HG03558 (cell line): ENCODE measurements around the gene MUTYH.
A peak's percentile ranks its signal among the peaks of the same experiment; 100 is the strongest.
"Not testable (repeated sequence)": the region's sequence is repeated elsewhere in the genome, so short reads cannot be mapped to it uniquely, and the experiment has no call there.

Source experiments
- ATAC-seq: cut with Tn5 transposase; IDR thresholded peaks from one replicate; pipeline ENCODE4 v1.9.1; 2021; ENCODE audit warnings: moderate number of reproducible peaks; ENCODE audit not compliant: unreplicated experiment; ENCODE audit errors: extremely low read depth

MUTYH gene

GRCh38 chr1:45339789-45340558, at the start of gene MUTYH, which contains the start of gene TOE1:
Gene MUTYH (minus strand): TSS chr1:45340440. CDS start chr1:45334505, 5,935 bp downstream.
Gene TOE1 (plus strand): TSS chr1:45340170. CDS start chr1:45340253, 83 bp downstream.
- peak; percentile 40 for ATAC-seq

- no peak for ATAC-seq
These were observed 46.0 kb upstream of the MUTYH start for GRCh38 chr1:45386219-45386618.

- no peak for ATAC-seq
These were observed 45.1 kb upstream of the MUTYH start for GRCh38 chr1:45385302-45385701.

GRCh38 chr1:45384213-45384612, 44.0 kb upstream of the MUTYH start:
- ATAC-seq = not testable (repeated sequence)

- no peak for ATAC-seq
These were observed 43.0 kb upstream of the MUTYH start for GRCh38 chr1:45383191-45383590.

- no peak for ATAC-seq
These were observed 41.0 kb upstream of the MUTYH start for GRCh38 chr1:45381243-45381642.

GRCh38 chr1:45380730-45381129, 40.5 kb upstream of the MUTYH start:
- no peak for ATAC-seq

GRCh38 chr1:45380125-45380524, 39.9 kb upstream of the MUTYH start:
- no peak for ATAC-seq

GRCh38 chr1:45379524-45379923, 39.3 kb upstream of the MUTYH start:
- no peak for ATAC-seq

- no peak for ATAC-seq
These were observed 37.9 kb upstream of the MUTYH start for GRCh38 chr1:45378184-45378583.

- no peak for ATAC-seq
These were observed 35.2 kb upstream of the MUTYH start for GRCh38 chr1:45375104-45376090.

- ATAC-seq = no peak
These were observed 33.3 kb upstream of the MUTYH start for GRCh38 chr1:45373573-45373972.

GRCh38 chr1:45370575-45370974, 30.3 kb upstream of the MUTYH start:
- no peak for ATAC-seq

- ATAC-seq = no peak
These were observed 24.8 kb upstream of the MUTYH start for GRCh38 chr1:45365051-45365450.

- no peak for ATAC-seq
These were observed 24.1 kb upstream of the MUTYH start for GRCh38 chr1:45364294-45364693.

- not testable (repeated sequence) for ATAC-seq
These were observed 20.7 kb upstream of the MUTYH start for GRCh38 chr1:45360981-45361380.

GRCh38 chr1:45359882-45360513, 19.8 kb upstream of the MUTYH start:
- ATAC-seq = no peak

GRCh38 chr1:45356186-45356585, 15.9 kb upstream of the MUTYH start:
- no peak for ATAC-seq

- no peak for ATAC-seq
These were observed 15.4 kb upstream of the MUTYH start for GRCh38 chr1:45355683-45356082.

GRCh38 chr1:45354838-45355237, 14.6 kb upstream of the MUTYH start:
- ATAC-seq = no peak

- ATAC-seq = no peak
These were observed 13.4 kb upstream of the MUTYH start for GRCh38 chr1:45353685-45354084.
